HG03196 (cell line): Measurements from ENCODE around the gene YPEL5.
A peak's percentile ranks its signal among the peaks of the same experiment; 100 is the strongest.
"Not testable (repeated sequence)": the region's sequence is repeated elsewhere in the genome, so short reads cannot be mapped to it uniquely, and the experiment has no call there.

Experiments used
- ATAC-seq: cut with Tn5 transposase; IDR thresholded peaks from one replicate; pipeline ENCODE4 v1.9.1; 2021; ENCODE audit not compliant: unreplicated experiment

YPEL5 gene

GRCh38 chr2:30146337-30147195, at the start of gene YPEL5:
TSS of gene YPEL5 (plus strand) at chr2:30147007. CDS start at chr2:30156652, 9,645 bp downstream.
- ATAC-seq, result peak; percentile 95

GRCh38 chr2:30098266-30099005, 48.4 kb upstream of the YPEL5 start:
- no peak for ATAC-seq

GRCh38 chr2:30099366-30099765, 47.4 kb upstream of the YPEL5 start:
- ATAC-seq, result not testable (repeated sequence)

- ATAC-seq, result not testable (repeated sequence)
Observed at GRCh38 chr2:30100691-30101090, 46.1 kb upstream of the YPEL5 start.

GRCh38 chr2:30104307-30104706, 42.5 kb upstream of the YPEL5 start:
- no peak for ATAC-seq

GRCh38 chr2:30105556-30105955, 41.3 kb upstream of the YPEL5 start:
- no peak for ATAC-seq

- no peak for ATAC-seq
Observed at GRCh38 chr2:30106543-30106942, 40.3 kb upstream of the YPEL5 start.

- ATAC-seq, result no peak
Observed at GRCh38 chr2:30108192-30108591, 38.6 kb upstream of the YPEL5 start.

GRCh38 chr2:30108851-30109250, 38.0 kb upstream of the YPEL5 start:
- ATAC-seq, result no peak

- no peak for ATAC-seq
Observed at GRCh38 chr2:30109856-30110255, 37.0 kb upstream of the YPEL5 start.

GRCh38 chr2:30110773-30111172, 36.0 kb upstream of the YPEL5 start:
- no peak for ATAC-seq

GRCh38 chr2:30111186-30111585, 35.6 kb upstream of the YPEL5 start:
- not testable (repeated sequence) for ATAC-seq

GRCh38 chr2:30112561-30112960, 34.2 kb upstream of the YPEL5 start:
- no peak for ATAC-seq

- no peak for ATAC-seq
Observed at GRCh38 chr2:30113617-30114293, 33.1 kb upstream of the YPEL5 start.

GRCh38 chr2:30115141-30115980, 31.4 kb upstream of the YPEL5 start:
- ATAC-seq, result no peak

GRCh38 chr2:30115981-30116285, 30.9 kb upstream of the YPEL5 start:
- no peak for ATAC-seq

GRCh38 chr2:30122362-30122761, 24.4 kb upstream of the YPEL5 start:
- no peak for ATAC-seq

GRCh38 chr2:30127016-30127893, 19.6 kb upstream of the YPEL5 start:
- no peak for ATAC-seq

- no peak for ATAC-seq
Observed at GRCh38 chr2:30134582-30134981, 12.2 kb upstream of the YPEL5 start.

GRCh38 chr2:30135541-30135940, 11.3 kb upstream of the YPEL5 start:
- no peak for ATAC-seq
